Neural progenitor cell (in vitro differentiated cells): ENCODE measurements around the gene RAD52.

ENCODE experiments used
- EZH2phosphoT487 ChIP-seq: fragments of 200-600 bp; sonication (generic); IDR thresholded peaks from 2 replicates; pipeline ENCODE4 v1.6.1; 2017; ENCODE audit warnings: antibody characterized with exemption
- TF ChIP-seq, protein P1 (sequence below): fragments of 200-600 bp; sonication (generic); IDR thresholded peaks from 2 replicates; pipeline ENCODE4 v1.5.1; 2017; ENCODE audit warnings: antibody characterized with exemption, mild to moderate bottlenecking

- TF ChIP-seq, protein P1, sequence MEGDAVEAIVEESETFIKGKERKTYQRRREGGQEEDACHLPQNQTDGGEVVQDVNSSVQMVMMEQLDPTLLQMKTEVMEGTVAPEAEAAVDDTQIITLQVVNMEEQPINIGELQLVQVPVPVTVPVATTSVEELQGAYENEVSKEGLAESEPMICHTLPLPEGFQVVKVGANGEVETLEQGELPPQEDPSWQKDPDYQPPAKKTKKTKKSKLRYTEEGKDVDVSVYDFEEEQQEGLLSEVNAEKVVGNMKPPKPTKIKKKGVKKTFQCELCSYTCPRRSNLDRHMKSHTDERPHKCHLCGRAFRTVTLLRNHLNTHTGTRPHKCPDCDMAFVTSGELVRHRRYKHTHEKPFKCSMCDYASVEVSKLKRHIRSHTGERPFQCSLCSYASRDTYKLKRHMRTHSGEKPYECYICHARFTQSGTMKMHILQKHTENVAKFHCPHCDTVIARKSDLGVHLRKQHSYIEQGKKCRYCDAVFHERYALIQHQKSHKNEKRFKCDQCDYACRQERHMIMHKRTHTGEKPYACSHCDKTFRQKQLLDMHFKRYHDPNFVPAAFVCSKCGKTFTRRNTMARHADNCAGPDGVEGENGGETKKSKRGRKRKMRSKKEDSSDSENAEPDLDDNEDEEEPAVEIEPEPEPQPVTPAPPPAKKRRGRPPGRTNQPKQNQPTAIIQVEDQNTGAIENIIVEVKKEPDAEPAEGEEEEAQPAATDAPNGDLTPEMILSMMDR, result no peak
- TF ChIP-seq EZH2phosphoT487, result no peak
These were observed 17.2 kb upstream of the RAD52 start for GRCh38 chr12:966724-967123.
